BLaER1 (cell line): ENCODE data around the gene CLDN14.

ENCODE experiments used
- H3K27ac ChIP-seq: shearing (Covaris generic); formaldehyde crosslinking; 2 replicates; pipeline ENCODE4 v1.8.1; 2022
- H3K27me3 ChIP-seq: shearing (Covaris generic); formaldehyde crosslinking; 2 replicates; pipeline ENCODE4 v1.8.1; 2022
- H3K36me3 ChIP-seq: shearing (Covaris generic); formaldehyde crosslinking; 2 replicates; pipeline ENCODE4 v1.8.1; 2022
- H3K4me1 ChIP-seq: shearing (Covaris generic); formaldehyde crosslinking; 2 replicates; pipeline ENCODE4 v1.8.1; 2022
- H3K4me2 ChIP-seq: shearing (Covaris generic); formaldehyde crosslinking; 2 replicates; pipeline ENCODE4 v1.8.1; 2022
- H3K4me3 ChIP-seq: shearing (Covaris generic); formaldehyde crosslinking; 2 replicates; pipeline ENCODE4 v1.8.1; 2022
- H3K9ac ChIP-seq: shearing (Covaris generic); formaldehyde crosslinking; 2 replicates; pipeline ENCODE4 v1.8.1; 2022
- H3K9me3 ChIP-seq: shearing (Covaris generic); formaldehyde crosslinking; 2 replicates; pipeline ENCODE4 v1.8.1; 2022
- H4K20me1 ChIP-seq: shearing (Covaris generic); formaldehyde crosslinking; 2 replicates; pipeline ENCODE4 v1.8.1; 2022
- Cebpa-rat ChIP-seq: shearing (Covaris generic); IDR thresholded peaks from 2 replicates; pipeline ENCODE4 v1.8.1; 2022

Gene CLDN14

GRCh38 chr21:36479415-36480402 is at the start of gene CLDN14:
CLDN14 (minus strand) TSS chr21:36480122; CDS start chr21:36461695, 18,427 bp downstream.
- Histone ChIP-seq H3K27me3 (no peaks in the 10 kb centered on the region), H3K9ac (no peak within 1 kb of the TSS), H3K4me1 (no peaks in the 10 kb centered on the region), H3K27ac (no peak within 1 kb of the TSS), H3K36me3 (no peaks in the 10 kb centered on the region), H3K4me3 (no peak within 1 kb of the TSS), H3K4me2 (no peak within 1 kb of the TSS), H4K20me1 (no peaks in the 10 kb centered on the region), H3K9me3 (no peaks in the 10 kb centered on the region)
- TF ChIP-seq Cebpa-rat = no peak

GRCh38 chr21:36528716-36529115 is 48.8 kb upstream of the CLDN14 start:
- Histone ChIP-seq H3K36me3 (no peaks in the 10 kb centered on the region), H3K4me3 (no peak overlapping the region), H3K4me2 (no peak overlapping the region), H4K20me1 (no peaks in the 10 kb centered on the region), H3K27ac (no peak overlapping the region), H3K9me3 (no peaks in the 10 kb centered on the region), H3K4me1 (no peaks in the 10 kb centered on the region), H3K27me3 (no peaks in the 10 kb centered on the region), H3K9ac (no peak overlapping the region)
- TF ChIP-seq Cebpa-rat = no peak

GRCh38 chr21:36527317-36527716 is 47.4 kb upstream of the CLDN14 start:
- H3K4me1 ChIP-seq = no peaks in the 10 kb centered on the region
- H3K4me2 ChIP-seq = no peak overlapping the region
- H3K27ac ChIP-seq = no peak overlapping the region
- no peaks in the 10 kb centered on the region for H4K20me1 ChIP-seq
- no peaks in the 10 kb centered on the region for H3K27me3 ChIP-seq
- no peak overlapping the region for H3K4me3 ChIP-seq
- no peaks in the 10 kb centered on the region for H3K9me3 ChIP-seq
- no peak for TF ChIP-seq Cebpa-rat
- no peaks in the 10 kb centered on the region for H3K36me3 ChIP-seq
- H3K9ac ChIP-seq = no peak overlapping the region

- Histone ChIP-seq H3K4me2 (no peak overlapping the region), H3K9ac (no peak overlapping the region), H3K4me3 (no peak overlapping the region), H4K20me1 (no peaks in the 10 kb centered on the region), H3K4me1 (no peaks in the 10 kb centered on the region), H3K27ac (no peak overlapping the region), H3K36me3 (no peaks in the 10 kb centered on the region), H3K27me3 (no peaks in the 10 kb centered on the region), H3K9me3 (peaks cover 6% of the 10 kb centered on the region)
- no peak for TF ChIP-seq Cebpa-rat
These were observed 46.2 kb upstream of the CLDN14 start for GRCh38 chr21:36526104-36526503.

- H3K27ac ChIP-seq = no peak overlapping the region
- no peaks in the 10 kb centered on the region for H3K36me3 ChIP-seq
- no peaks in the 10 kb centered on the region for H4K20me1 ChIP-seq
- no peak overlapping the region for H3K4me2 ChIP-seq
- H3K9me3 ChIP-seq = peaks cover 22% of the 10 kb centered on the region
- no peak overlapping the region for H3K9ac ChIP-seq
- TF ChIP-seq Cebpa-rat = no peak
- no peaks in the 10 kb centered on the region for H3K4me1 ChIP-seq
- H3K27me3 ChIP-seq = no peaks in the 10 kb centered on the region
- H3K4me3 ChIP-seq = no peak overlapping the region
These were observed 44.6 kb upstream of the CLDN14 start for GRCh38 chr21:36524477-36524876.

GRCh38 chr21:36522219-36522808 is 42.4 kb upstream of the CLDN14 start:
- H3K4me3 ChIP-seq = no peak overlapping the region
- H3K9ac ChIP-seq = no peak overlapping the region
- no peaks in the 10 kb centered on the region for H4K20me1 ChIP-seq
- H3K36me3 ChIP-seq = no peaks in the 10 kb centered on the region
- H3K9me3 ChIP-seq = peaks cover 30% of the 10 kb centered on the region
- no peaks in the 10 kb centered on the region for H3K27me3 ChIP-seq
- H3K4me1 ChIP-seq = peaks cover 5% of the 10 kb centered on the region; the same call in 1 of the 2 replicates
- no peak for TF ChIP-seq Cebpa-rat
- no peak overlapping the region for H3K4me2 ChIP-seq
- H3K27ac ChIP-seq = no peak overlapping the region

- TF ChIP-seq Cebpa-rat = no peak
- H3K36me3 ChIP-seq = no peaks in the 10 kb centered on the region
- H3K4me3 ChIP-seq = no peak overlapping the region
- H3K9me3 ChIP-seq = peaks cover 30% of the 10 kb centered on the region
- no peaks in the 10 kb centered on the region for H4K20me1 ChIP-seq
- H3K4me1 ChIP-seq = peaks cover 5% of the 10 kb centered on the region; the same call in 1 of the 2 replicates
- H3K27me3 ChIP-seq = no peaks in the 10 kb centered on the region
- H3K9ac ChIP-seq = no peak overlapping the region
- no peak overlapping the region for H3K27ac ChIP-seq
- H3K4me2 ChIP-seq = no peak overlapping the region
These were observed 39.1 kb upstream of the CLDN14 start for GRCh38 chr21:36518883-36519492.

GRCh38 chr21:36517366-36518075 is 37.6 kb upstream of the CLDN14 start:
- Histone ChIP-seq H3K4me3 (no peak overlapping the region), H3K4me1 (peaks cover 18% of the 10 kb centered on the region), H3K4me2 (no peak overlapping the region), H3K27me3 (no peaks in the 10 kb centered on the region), H3K9me3 (peaks cover 30% of the 10 kb centered on the region), H4K20me1 (no peaks in the 10 kb centered on the region), H3K9ac (no peak overlapping the region), H3K36me3 (no peaks in the 10 kb centered on the region), H3K27ac (no peak overlapping the region)
- TF ChIP-seq Cebpa-rat = no peak

- no peak for TF ChIP-seq Cebpa-rat
- H3K4me3 ChIP-seq = no peak overlapping the region
- no peaks in the 10 kb centered on the region for H3K27me3 ChIP-seq
- H4K20me1 ChIP-seq = no peaks in the 10 kb centered on the region
- H3K4me1 ChIP-seq = peaks cover 30% of the 10 kb centered on the region
- no peak overlapping the region for H3K4me2 ChIP-seq
- peaks cover 25% of the 10 kb centered on the region for H3K9me3 ChIP-seq
- H3K27ac ChIP-seq = no peak overlapping the region
- H3K36me3 ChIP-seq = no peaks in the 10 kb centered on the region
- H3K9ac ChIP-seq = no peak overlapping the region
These were observed 36.4 kb upstream of the CLDN14 start for GRCh38 chr21:36516281-36516680.
